GM19193 (cell line): ENCODE data around the gene CA5B.

Experiments used
- POLR2A ChIP-seq: IDR thresholded peaks from 4 replicates; pipeline ENCODE4 v1.6.1; 2011; ENCODE audit not compliant: insufficient read depth, insufficient read length; ENCODE audit errors: extremely low read depth

The CA5B gene

DNA sequence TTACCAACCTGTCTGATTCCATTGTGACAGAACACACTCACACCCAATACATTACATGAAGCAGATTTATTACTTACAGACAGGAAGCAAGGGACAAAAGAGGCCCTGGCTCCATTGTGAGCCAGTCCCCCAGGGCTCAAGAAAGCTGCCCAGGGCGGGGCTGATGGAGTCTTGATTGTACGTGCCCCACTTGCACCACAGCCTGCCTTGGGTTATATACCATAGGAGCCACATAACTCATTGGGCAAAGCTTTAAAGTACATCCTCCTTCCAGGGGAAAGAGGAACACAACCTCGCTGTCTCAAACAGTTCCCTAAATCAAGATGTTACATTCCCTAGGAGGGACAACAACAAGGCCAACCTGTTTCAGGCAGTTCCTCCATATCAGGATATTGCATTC, 48.8 kb downstream of the CA5B start:
- no peak for TF ChIP-seq POLR2A

DNA sequence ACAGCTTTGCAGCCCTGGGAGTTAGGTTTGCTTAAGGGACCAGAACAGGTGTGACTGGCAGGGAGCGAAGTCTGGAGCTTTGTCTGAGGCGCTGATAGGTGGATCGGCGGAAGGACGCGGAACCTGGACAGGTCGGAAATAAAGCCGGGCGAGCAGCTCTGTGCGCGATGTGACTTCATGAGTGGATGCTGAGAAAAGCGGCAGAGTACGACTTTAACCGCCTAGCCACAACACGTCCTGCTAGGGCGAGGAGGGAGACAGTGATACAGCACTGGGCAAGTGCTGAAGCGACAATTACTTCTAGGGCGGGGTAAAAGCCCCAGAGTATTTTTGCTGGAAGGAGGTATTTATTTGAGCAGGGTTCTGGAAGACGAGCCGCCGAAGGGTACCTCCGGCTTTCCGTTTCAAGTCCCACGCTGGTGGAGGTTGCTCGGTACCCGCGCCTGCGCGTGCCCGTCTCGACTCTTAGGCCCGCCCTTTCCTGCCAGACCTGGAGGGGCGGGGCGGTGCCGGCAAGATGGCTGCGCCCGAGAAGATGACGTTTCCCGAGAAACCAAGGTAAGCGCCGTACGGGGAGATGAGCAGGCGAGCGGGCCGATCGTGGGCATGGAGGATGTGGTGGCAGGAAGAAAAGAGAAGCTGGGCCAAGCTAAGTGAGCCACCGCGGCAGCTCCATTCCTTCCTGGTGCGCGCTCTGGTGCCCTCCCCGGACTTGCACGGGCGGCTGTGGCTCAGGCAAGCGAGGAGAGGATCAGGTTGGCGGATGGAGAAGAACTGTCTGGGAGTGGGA, 52.1 kb downstream of the CA5B start, which contains the start of gene ZRSR2:
Gene ZRSR2 (plus strand): TSS at position 506 of the 790 bp plus-strand sequence. CDS start 12 bp downstream, at position 518.
- TF ChIP-seq POLR2A = peak; percentile 87

DNA sequence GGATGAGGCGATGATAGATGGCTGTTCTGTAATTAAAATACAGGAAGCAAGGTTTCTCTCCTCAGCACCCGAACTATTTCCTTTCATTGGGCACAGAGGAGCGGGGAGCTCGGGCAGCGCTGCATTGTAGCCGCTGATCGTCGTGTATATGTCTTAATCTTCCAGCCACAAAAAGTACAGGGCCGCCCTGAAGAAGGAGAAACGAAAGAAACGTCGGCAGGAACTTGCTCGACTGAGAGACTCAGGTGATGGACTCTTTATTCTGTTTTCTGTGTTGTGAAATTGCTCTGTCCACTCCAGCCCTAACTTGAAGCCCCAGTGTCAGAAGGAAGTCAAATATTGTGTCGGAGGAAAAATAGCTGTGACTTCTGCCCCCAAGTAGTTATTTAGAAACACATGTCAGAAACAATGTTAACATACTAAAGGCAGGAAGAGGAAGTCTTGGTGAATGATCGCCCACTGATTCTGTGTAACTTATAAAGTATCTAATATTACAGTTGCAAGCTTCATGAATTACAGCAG, 52.8 kb downstream of the CA5B start:
- TF ChIP-seq POLR2A = no peak

DNA sequence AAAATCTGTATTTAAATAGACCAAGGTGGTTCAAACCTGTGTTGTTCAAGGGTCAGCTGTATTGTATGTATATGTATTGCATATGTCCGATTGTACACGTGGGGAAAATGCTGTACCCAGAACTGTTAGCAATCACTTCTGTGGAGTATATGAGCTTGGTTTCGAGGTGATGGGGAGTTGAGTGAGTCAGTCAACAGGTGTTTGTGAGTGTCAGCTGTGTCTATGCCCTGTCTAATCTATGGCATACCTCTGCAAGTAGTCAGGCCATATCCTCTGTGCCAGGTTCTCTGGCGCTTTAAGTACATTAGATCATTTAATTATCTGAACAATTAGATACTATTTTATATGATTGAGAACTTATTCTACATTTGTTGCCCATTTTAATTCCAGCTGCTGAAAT, 59.6 kb downstream of the CA5B start:
- no peak for TF ChIP-seq POLR2A

DNA sequence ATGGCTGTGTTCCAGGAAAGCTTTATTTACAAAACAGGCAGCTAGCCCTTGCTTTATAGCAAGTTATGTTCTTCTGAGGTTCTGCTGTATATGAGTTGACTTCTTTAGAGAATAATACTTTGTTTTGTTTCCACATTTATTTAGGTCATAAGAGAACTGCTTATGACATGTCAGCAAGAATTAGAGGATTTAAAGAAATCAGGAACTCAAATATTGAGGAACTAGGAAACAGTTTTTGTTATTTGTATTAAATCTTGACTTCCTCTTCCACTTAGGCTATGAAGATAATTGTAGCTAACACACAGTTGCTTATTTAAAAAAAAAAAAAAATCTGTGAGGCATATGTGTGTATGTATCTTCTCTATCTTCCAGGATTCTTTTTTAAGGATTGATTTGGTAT, 66.5 kb downstream of the CA5B start:
- no peak for TF ChIP-seq POLR2A

DNA sequence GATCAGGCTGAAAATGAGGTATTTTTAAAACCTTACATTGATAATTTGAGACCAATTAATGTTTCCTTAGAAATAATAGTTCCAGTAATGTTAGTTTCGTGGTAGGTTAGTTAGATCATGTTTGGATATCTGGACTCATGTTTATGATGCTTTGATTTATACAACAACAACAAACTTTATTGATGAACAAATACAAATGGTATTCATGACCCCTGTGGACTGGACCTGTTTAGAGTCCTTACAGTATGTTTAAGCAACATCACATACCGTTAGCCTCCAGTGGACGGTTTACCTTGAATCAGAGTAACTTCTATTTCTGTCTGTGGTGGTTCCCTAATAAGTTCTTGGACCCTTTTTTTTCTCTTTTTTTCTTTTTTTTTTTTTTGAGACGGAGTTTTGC, 70.2 kb downstream of the CA5B start:
- TF ChIP-seq POLR2A = no peak

DNA sequence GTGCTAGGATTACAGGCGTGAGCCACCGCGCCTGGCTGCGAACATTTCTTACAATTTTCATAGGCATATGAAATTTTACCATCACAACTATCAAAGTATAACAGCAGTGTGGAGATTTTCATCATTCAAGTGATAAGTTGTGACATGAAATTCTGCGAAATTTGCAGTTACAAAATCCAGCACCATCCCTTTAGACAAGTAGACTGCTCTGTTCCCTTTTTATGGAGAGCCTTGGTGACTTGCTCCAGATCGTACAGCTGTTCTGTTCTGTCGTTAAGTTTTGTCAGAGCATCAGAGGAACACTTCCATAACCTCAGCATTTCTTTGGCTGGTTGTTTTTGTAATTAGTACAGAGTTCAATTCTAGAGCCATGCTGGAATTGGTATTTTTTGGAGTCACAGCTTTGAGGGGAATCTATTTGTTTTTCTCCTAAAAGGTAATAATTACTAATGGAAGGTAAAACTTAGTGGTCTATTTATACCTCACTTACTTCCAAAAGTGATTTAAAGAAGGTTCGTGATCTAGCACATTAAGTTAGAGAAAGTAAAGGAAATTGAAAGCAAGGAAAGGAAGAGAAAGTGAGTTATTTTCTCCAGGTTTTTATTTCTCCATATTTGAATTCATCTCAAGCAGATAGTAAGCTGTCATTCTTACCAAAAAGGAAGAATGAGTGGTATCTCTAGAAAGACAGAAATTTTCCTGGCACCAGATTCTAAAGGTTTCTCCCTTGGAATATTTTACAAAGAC, 74.3 kb downstream of the CA5B start:
- no peak for TF ChIP-seq POLR2A

DNA sequence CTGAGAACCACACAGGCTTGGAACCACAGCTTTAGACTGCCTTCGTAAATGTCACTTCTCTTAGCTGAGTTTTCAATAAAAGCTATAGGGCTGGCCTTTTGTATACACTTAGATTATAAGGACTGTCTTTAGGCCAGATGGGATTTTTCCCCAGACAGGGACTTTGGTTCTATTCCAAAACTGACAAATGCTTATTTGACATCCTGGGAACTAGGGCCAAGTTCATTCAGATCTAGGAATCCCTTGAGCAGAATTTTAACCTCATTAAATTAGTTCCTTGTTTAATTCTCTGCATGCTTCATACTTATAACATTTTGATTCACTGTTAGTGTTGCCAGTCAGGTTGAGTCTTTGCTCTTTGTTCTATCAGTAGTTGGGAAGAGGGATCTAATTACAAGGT, 75.3 kb downstream of the CA5B start:
- TF ChIP-seq POLR2A = no peak

DNA sequence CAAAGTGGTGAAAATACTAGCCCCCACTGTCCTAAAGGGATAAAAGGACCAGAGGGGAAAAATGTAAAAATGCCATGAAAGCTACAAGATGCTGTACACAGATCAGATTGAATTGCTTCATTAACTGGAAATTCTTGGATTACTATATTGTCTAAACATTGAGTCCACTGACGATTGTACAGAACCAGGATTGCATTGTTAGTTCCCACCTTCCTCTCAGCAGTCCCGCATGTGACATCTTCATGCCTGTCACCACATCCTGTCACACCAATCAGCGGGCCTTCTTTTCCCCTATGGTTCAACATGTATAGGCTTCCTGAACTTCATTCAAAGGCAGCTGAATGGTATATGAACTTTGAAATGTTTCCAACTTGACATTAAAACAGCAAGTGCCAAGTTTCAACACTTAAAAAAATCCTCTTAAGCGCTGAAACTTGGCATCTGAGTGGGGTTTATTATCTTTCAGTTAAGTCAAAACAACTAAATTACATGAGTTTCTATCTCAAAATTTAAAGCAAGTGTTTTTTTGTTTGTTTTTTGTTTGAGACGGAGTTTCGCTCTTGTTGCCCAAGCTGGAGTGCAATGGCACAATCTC, 76.8 kb downstream of the CA5B start:
- no peak for TF ChIP-seq POLR2A

DNA sequence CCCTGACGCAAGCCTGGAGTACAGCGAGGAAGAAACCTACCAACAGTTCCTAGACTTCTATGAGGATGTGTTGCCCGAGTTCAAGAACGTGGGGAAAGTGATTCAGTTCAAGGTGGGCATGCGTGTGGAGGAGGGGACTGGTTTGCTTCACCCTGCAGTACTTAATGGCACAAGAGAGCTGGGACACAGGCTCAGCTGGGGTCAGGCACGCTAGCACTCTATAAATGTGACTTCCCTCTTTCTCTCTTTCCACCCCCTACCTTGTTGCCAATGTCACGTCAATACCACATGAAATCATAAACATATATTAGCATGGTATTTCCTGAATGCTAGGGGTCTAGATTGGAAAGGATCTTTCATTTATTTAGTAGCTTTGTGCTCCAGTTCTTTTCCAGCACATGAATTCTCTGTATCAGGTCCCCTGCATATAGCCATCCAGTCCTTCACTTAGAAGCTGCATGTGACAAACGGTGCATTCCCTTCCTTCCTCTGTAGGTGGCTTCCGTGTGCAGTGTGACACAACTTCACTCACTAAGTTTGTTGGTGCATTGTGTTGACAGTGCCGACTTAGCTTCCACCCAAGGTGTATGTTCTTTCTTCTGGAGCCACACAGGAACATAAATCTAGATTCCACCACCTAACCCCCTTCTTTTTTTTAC, 77.8 kb downstream of the CA5B start:
- no peak for TF ChIP-seq POLR2A

DNA sequence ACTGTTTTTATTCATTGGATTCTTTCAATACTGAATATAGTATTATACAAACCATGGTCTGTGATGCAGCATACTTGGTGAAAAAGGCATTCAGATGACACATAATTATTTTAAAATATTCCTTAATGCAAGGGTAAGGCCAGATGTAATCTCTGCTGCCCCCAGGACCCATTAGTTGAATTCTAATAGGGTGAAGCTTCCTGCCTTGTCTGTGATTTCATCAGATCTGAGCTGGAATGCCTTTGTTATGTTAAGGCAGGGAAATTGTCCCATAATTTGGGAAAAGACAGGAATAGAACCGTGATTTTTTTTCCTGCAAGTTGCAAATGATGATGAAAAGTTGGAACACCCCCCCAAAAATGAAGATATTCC, 78.4 kb downstream of the CA5B start:
- no peak for TF ChIP-seq POLR2A

DNA sequence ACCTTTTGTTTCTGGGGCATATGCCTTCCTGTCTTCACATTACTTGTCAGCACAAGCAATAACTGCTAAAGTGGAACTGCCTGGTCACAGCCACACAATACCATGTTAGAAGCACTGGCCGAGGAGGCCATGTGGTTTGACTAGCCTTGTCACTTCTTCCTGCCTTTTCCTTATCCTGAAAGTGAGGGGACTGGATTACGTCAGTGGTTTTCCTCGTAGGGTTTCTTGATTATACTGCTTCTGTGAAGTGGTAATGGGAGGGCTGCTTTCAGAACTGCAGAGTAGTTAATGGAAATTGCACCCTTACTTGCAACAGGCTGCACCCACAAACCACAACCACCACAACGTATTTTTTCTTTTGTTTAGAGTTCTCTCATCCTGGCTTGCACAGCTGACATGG, 78.8 kb downstream of the CA5B start:
- no peak for TF ChIP-seq POLR2A

DNA sequence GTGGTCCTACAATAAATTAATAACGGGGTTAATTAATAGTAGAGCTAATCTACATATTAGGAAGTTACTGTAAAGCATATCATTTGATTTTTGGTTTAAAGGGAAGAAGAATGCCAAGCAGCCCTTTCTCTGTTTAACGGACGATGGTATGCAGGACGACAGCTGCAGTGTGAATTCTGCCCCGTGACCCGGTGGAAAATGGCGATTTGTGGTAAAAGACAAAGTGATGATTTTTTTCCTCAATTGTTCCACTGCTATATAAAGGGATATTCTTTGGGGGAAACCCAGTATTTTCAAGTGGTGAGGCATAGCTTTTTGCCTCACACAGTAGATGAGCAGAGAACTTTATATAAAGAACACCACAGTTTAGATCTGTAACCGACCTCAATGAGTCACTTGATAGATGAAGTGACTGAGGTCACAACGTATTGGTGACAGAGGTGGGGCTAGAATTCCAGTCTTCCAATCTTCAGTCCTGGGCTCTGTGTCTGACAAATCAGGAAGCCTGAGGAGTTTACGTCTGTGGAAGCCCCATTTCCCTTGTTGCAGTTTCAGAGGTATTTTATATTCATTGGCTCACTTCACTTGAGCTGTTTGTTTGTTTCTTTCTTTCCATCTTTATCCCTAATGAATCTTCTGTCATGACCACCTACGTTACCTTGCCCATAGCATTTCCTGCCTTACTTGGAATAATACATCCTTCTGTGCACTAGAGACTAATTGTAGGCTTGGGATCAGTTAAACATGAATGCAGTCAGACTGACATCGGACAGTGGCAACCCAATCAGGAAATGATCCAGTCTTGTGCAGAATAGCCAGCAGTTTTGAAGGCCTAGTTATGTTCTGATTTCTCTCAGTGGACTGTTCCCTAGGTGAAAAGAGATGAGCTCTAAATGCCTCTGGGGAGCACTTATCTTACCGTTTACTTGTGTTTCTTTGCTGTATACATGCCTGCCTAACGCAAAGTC, 82.3 kb downstream of the CA5B start:
- no peak for TF ChIP-seq POLR2A

DNA sequence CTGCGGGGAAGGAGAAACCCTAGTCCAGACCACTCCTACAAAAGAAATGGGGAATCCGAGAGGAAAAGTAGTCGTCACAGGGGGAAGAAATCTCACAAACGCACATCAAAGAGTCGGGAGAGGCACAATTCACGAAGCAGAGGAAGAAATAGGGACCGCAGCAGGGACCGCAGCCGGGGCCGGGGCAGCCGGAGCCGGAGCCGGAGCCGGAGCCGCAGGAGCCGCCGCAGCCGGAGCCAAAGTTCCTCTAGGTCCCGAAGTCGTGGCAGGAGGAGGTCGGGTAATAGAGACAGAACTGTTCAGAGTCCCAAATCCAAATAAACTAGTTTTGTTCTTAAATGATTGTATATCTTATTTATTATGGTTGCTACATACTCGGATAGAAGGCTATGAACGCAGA, 84.9 kb downstream of the CA5B start:
- TF ChIP-seq POLR2A = no peak
